Measurements from ENCODE around the gene TARBP1.
"Not testable (repeated sequence)": the region's sequence is repeated elsewhere in the genome, so short reads cannot be mapped to it uniquely, and the experiment has no call there.

Gene TARBP1

DNA sequence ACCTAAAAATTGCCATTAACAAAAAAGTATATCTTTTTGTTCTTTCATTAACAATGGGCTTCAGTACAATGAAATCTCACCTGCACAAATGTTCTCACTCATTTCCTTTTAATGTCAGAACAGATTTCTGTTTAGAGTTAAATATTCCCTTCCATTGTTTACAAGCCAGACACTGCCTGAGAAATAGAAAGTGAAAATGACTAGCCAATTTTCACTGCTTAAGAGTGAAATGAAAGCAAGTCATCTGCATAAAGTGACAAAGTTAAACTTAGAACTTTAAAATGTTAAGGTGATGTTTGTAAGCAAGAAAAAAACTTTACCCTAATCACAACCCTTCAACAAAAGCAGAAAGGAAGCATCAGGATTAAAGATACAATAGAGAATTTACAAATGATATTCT lies 78.2 kb downstream of the TARBP1 start:
- no peak overlapping the region for H3K4me3 ChIP-seq (ENCODE audit: insufficient read length, low read depth)
- no peak for DNase-seq (ENCODE audit: low read depth, low spot score)

GRCh38 chr1:234399515-234399914 lies 79.5 kb downstream of the TARBP1 start:
- H3K27me3 ChIP-seq (ENCODE audit: insufficient read depth, insufficient read length); H3K4me3 ChIP-seq (ENCODE audit: insufficient read length, low read depth); DNase-seq (ENCODE audit: low read depth, low spot score); H3K9ac ChIP-seq (ENCODE audit: insufficient read length, low read depth); H3K9me3 ChIP-seq (ENCODE audit: insufficient read depth, low read length); H3K4me1 ChIP-seq (ENCODE audit: insufficient read depth, insufficient read length): not testable (repeated sequence)
- H3K36me3 ChIP-seq (ENCODE audit: insufficient read depth, insufficient read length, low read length), result peaks cover 37% of the 10 kb centered on the region

More for the DNA sequence above, 78.2 kb downstream of the TARBP1 start:
- no peaks in the 10 kb centered on the region for H3K9me3 ChIP-seq (ENCODE audit: insufficient read depth, low read length)
- TF ChIP-seq ZNF274 (IDR thresholded peaks at IDR 0.05; ENCODE audit: low read depth, low read length) (no peak), SUZ12 (IDR thresholded peaks at IDR 0.05; ENCODE audit: extremely low read depth, insufficient read depth, insufficient read length) (no peak), YY1 (IDR thresholded peaks at IDR 0.05; ENCODE audit: insufficient read depth, insufficient read length) (no peak)
- H3K4me1 ChIP-seq (ENCODE audit: insufficient read depth, insufficient read length), result no peaks in the 10 kb centered on the region
- H3K9ac ChIP-seq (ENCODE audit: insufficient read length, low read depth), result no peak overlapping the region
- H3K36me3 ChIP-seq (ENCODE audit: insufficient read depth, insufficient read length, low read length), result peaks cover 43% of the 10 kb centered on the region
- H3K27me3 ChIP-seq (ENCODE audit: insufficient read depth, insufficient read length), result no peaks in the 10 kb centered on the region

- H3K9ac ChIP-seq (ENCODE audit: insufficient read length, low read depth), result no peak overlapping the region
- H3K9me3 ChIP-seq (ENCODE audit: insufficient read depth, low read length), result no peaks in the 10 kb centered on the region
- no peaks in the 10 kb centered on the region for H3K4me1 ChIP-seq (ENCODE audit: insufficient read depth, insufficient read length)
- no peaks in the 10 kb centered on the region for H3K27me3 ChIP-seq (ENCODE audit: insufficient read depth, insufficient read length)
- no peak for DNase-seq (ENCODE audit: low read depth, low spot score)
- peaks cover 35% of the 10 kb centered on the region for H3K36me3 ChIP-seq (ENCODE audit: insufficient read depth, insufficient read length, low read length)
- no peak overlapping the region for H3K4me3 ChIP-seq (ENCODE audit: insufficient read length, low read depth)
- TF ChIP-seq SUZ12 (IDR thresholded peaks at IDR 0.05; ENCODE audit: extremely low read depth, insufficient read depth, insufficient read length) (no peak), ZNF274 (IDR thresholded peaks at IDR 0.05; ENCODE audit: low read depth, low read length) (no peak), YY1 (IDR thresholded peaks at IDR 0.05; ENCODE audit: insufficient read depth, insufficient read length) (no peak)
These were observed 80.1 kb downstream of the TARBP1 start for GRCh38 chr1:234398849-234399381.

DNA sequence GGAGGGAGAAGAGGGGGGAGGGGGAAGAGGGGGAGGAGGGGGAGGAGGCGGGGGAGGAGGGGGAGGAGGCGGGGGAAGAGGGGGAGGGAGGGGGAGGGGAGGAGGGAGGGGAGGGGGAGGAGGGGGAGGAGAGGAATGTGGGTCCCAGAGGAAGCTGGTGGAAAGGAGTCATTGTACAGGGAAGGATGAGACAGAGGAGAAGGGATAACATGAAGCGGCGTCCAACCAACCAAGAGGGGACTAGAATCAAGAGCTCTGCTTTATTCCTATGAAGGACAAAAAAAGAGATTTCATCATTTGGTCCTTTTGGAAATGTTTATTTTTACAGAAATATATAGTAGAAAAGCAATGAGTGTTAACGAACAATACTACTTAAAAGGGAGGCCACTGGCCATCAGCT lies 81.2 kb downstream of the TARBP1 start:
- Histone ChIP-seq H3K4me3 (ENCODE audit: insufficient read length, low read depth) (no peak overlapping the region), H3K4me1 (ENCODE audit: insufficient read depth, insufficient read length) (no peaks in the 10 kb centered on the region), H3K9me3 (ENCODE audit: insufficient read depth, low read length) (no peaks in the 10 kb centered on the region), H3K36me3 (ENCODE audit: insufficient read depth, insufficient read length, low read length) (peaks cover 39% of the 10 kb centered on the region), H3K27me3 (ENCODE audit: insufficient read depth, insufficient read length) (no peaks in the 10 kb centered on the region), H3K9ac (ENCODE audit: insufficient read length, low read depth) (no peak overlapping the region)
- no peak for DNase-seq (ENCODE audit: low read depth, low spot score)
- TF ChIP-seq SUZ12 (IDR thresholded peaks at IDR 0.05; ENCODE audit: extremely low read depth, insufficient read depth, insufficient read length) (no peak), ZNF274 (IDR thresholded peaks at IDR 0.05; ENCODE audit: low read depth, low read length) (no peak), YY1 (IDR thresholded peaks at IDR 0.05; ENCODE audit: insufficient read depth, insufficient read length) (no peak)

GRCh38 chr1:234396871-234397270 lies 82.1 kb downstream of the TARBP1 start:
- Histone ChIP-seq H3K27me3 (ENCODE audit: insufficient read depth, insufficient read length) (no peaks in the 10 kb centered on the region), H3K4me3 (ENCODE audit: insufficient read length, low read depth) (no peak overlapping the region), H3K9ac (ENCODE audit: insufficient read length, low read depth) (no peak overlapping the region), H3K9me3 (ENCODE audit: insufficient read depth, low read length) (no peaks in the 10 kb centered on the region), H3K4me1 (ENCODE audit: insufficient read depth, insufficient read length) (no peaks in the 10 kb centered on the region), H3K36me3 (ENCODE audit: insufficient read depth, insufficient read length, low read length) (peaks cover 44% of the 10 kb centered on the region)
- no peak for DNase-seq (ENCODE audit: low read depth, low spot score)
- TF ChIP-seq SUZ12 (IDR thresholded peaks at IDR 0.05; ENCODE audit: extremely low read depth, insufficient read depth, insufficient read length) (no peak), YY1 (IDR thresholded peaks at IDR 0.05; ENCODE audit: insufficient read depth, insufficient read length) (no peak), ZNF274 (IDR thresholded peaks at IDR 0.05; ENCODE audit: low read depth, low read length) (no peak)

DNA sequence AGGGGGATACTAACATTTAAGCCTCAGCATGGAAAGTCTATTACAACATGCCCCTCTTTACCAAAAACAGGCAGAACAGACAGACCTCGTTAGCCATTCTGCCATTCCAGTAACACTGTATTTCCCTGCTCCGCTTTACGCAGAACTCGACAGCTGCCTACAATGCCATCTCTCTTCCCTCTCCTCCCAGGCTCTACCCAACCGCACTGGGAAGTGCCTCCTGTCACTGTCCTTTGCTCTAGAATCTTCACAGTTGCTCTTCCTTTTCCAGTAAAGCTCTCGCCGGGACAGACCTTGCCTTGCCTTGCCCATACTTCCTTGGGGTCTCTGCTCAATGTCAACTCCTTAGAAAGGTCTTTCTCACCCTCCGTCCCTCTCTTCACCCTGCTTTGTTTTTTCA lies 82.9 kb downstream of the TARBP1 start:
- peaks cover 48% of the 10 kb centered on the region for H3K36me3 ChIP-seq (ENCODE audit: insufficient read depth, insufficient read length, low read length)
- TF ChIP-seq ZNF274 (IDR thresholded peaks at IDR 0.05; ENCODE audit: low read depth, low read length) (no peak), YY1 (IDR thresholded peaks at IDR 0.05; ENCODE audit: insufficient read depth, insufficient read length) (no peak), SUZ12 (IDR thresholded peaks at IDR 0.05; ENCODE audit: extremely low read depth, insufficient read depth, insufficient read length) (no peak)
- no peaks in the 10 kb centered on the region for H3K4me1 ChIP-seq (ENCODE audit: insufficient read depth, insufficient read length)
- H3K4me3 ChIP-seq (ENCODE audit: insufficient read length, low read depth), result no peak overlapping the region
- H3K9me3 ChIP-seq (ENCODE audit: insufficient read depth, low read length), result no peaks in the 10 kb centered on the region
- H3K9ac ChIP-seq (ENCODE audit: insufficient read length, low read depth), result peak overlapping the region; percentile 8
- DNase-seq (ENCODE audit: low read depth, low spot score), result no peak
- H3K27me3 ChIP-seq (ENCODE audit: insufficient read depth, insufficient read length), result no peaks in the 10 kb centered on the region

DNA sequence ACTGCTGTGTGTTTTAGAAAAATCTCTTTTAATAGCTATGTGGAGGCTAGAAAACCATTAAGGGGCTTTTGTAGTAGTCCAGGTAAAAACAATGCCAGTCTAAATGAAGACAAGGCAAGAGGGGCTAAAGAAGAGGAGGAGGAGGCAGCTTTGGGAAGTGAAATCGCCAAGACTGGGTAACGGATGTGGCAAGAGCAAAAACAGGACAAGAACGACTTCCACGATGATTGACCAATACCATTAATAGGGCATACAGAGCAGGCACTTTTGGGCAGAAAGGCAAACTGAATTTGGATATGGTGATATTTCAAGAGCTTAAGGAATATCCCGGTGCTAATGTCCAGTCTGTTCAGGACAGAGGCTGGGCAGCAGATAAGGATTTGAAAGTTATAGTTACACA lies 83.7 kb downstream of the TARBP1 start:
- H3K4me1 ChIP-seq (ENCODE audit: insufficient read depth, insufficient read length), result no peaks in the 10 kb centered on the region
- no peak for DNase-seq (ENCODE audit: low read depth, low spot score)
- H3K9me3 ChIP-seq (ENCODE audit: insufficient read depth, low read length), result no peaks in the 10 kb centered on the region
- H3K27me3 ChIP-seq (ENCODE audit: insufficient read depth, insufficient read length), result no peaks in the 10 kb centered on the region
- TF ChIP-seq YY1 (IDR thresholded peaks at IDR 0.05; ENCODE audit: insufficient read depth, insufficient read length) (no peak), SUZ12 (IDR thresholded peaks at IDR 0.05; ENCODE audit: extremely low read depth, insufficient read depth, insufficient read length) (no peak), ZNF274 (IDR thresholded peaks at IDR 0.05; ENCODE audit: low read depth, low read length) (no peak)
- no peak overlapping the region for H3K9ac ChIP-seq (ENCODE audit: insufficient read length, low read depth)
- peaks cover 47% of the 10 kb centered on the region for H3K36me3 ChIP-seq (ENCODE audit: insufficient read depth, insufficient read length, low read length)
- no peak overlapping the region for H3K4me3 ChIP-seq (ENCODE audit: insufficient read length, low read depth)

DNA sequence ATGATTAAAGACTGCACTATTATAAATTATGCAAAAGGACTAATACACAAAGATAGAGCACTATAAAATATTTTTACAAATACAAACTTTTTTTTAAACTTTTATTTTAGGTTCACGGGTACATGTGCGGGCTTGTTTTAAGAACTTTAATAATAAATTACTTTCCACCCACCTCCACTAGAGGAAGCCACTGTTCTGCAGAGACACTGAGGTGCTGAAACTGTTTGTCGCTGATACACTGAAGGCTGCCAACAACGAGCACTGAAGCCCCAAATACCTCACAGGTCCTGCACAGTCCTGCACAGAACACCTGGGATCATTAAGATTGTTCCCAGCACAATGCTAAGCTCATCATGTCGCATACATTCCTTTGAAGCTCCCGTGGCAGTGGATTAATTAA lies 85.8 kb downstream of the TARBP1 start:
- Histone ChIP-seq H3K4me3 (ENCODE audit: insufficient read length, low read depth) (no peak overlapping the region), H3K27me3 (ENCODE audit: insufficient read depth, insufficient read length) (no peaks in the 10 kb centered on the region), H3K9ac (ENCODE audit: insufficient read length, low read depth) (no peak overlapping the region), H3K9me3 (ENCODE audit: insufficient read depth, low read length) (no peaks in the 10 kb centered on the region), H3K36me3 (ENCODE audit: insufficient read depth, insufficient read length, low read length) (peaks cover 34% of the 10 kb centered on the region), H3K4me1 (ENCODE audit: insufficient read depth, insufficient read length) (no peaks in the 10 kb centered on the region)
- DNase-seq (ENCODE audit: low read depth, low spot score), result no peak
- TF ChIP-seq YY1 (IDR thresholded peaks at IDR 0.05; ENCODE audit: insufficient read depth, insufficient read length) (no peak), ZNF274 (IDR thresholded peaks at IDR 0.05; ENCODE audit: low read depth, low read length) (no peak), SUZ12 (IDR thresholded peaks at IDR 0.05; ENCODE audit: extremely low read depth, insufficient read depth, insufficient read length) (no peak)

All from NT2/D1 (cell line).